Measurements from ENCODE around the gene ARAP3. TPM values are rescaled to one million over a fixed set of nuclear protein-coding genes. Genes with fewer than 3 reads are reported as not detected.

Gene ARAP3
- total RNA-seq, 3 donors from 2014 or later, result 2.6 to 12.1 (median 5.9) TPM

DNA sequence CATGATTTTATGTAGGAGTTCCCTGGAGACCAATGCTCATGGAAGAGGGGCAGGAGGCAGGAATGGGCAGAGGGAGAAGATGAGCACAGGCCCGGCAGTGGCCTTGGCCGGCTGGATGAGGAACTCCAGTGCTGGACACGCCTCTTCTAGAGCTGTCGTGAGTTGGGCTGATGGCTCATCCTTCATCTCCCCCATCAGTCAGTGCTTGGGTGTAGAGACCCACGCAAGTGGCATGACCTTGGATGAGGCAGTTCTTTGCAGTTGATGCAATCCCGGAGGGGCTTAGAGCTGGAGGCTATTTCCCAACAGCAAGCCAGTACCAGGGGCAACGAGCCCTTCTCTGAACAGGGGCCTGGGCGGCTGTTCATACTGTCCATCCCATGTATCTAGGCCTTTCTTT lies 25.5 kb upstream of the ARAP3 start:
- Histone ChIP-seq H3K27ac (no peak overlapping the region), H3K9me3 (no peaks in the 10 kb centered on the region), H3K27me3 (no peaks in the 10 kb centered on the region), H3K4me3 (no peak overlapping the region), H3K36me3 (no peaks in the 10 kb centered on the region), H3K4me1 (no peaks in the 10 kb centered on the region)
- TF ChIP-seq CTCF (IDR thresholded peaks at IDR 0.05) (no peak), POLR2A (IDR thresholded peaks at IDR 0.05) (no peak), POLR2AphosphoS5 (IDR thresholded peaks at IDR 0.05) (no peak)
- no peak for DNase-seq (ENCODE audit: low spot score in 2 of 2)
- intact Hi-C loops (cut with DNase I; ENCODE audit: low total_unique reads), result no loop called here

- DNase-seq (ENCODE audit: low spot score in 2 of 2), result no peak
- TF ChIP-seq POLR2A (IDR thresholded peaks at IDR 0.05) (no peak), POLR2AphosphoS5 (IDR thresholded peaks at IDR 0.05) (no peak), CTCF (IDR thresholded peaks at IDR 0.05) (no peak)
- H3K4me3 ChIP-seq, result no peak overlapping the region
- no peaks in the 10 kb centered on the region for H3K36me3 ChIP-seq
- H3K9me3 ChIP-seq, result no peaks in the 10 kb centered on the region
- H3K4me1 ChIP-seq, result peaks cover 0 to 7% of the 10 kb centered on the region in 2 donors
- H3K27me3 ChIP-seq, result peaks cover 0 to 1% of the 10 kb centered on the region in 2 donors
- intact Hi-C loops (cut with DNase I; ENCODE audit: low total_unique reads), result no loop called here
- H3K27ac ChIP-seq, result no peak overlapping the region
Observed at GRCh38 chr5:141706121-141706520, 24.1 kb upstream of the ARAP3 start.

DNA sequence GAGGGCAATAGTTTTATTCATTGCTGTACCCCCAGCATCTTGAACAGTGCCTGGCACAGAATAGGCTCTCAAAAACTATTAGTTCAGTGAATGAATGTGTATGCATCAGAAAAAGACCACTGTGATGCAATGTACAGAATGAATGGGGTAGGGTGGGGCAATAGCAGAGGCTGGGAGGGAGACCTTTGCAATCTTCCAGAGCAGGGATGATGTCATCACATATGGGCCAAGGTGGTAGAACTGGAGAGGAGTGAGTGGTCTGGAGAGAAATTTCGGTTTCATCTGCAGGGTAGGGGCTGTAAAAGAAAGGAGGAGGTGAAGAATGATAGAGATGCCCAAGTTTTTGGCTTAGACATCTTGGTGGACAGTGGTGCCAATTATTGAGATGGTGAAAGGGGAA lies 23.4 kb upstream of the ARAP3 start:
- no peak for DNase-seq (ENCODE audit: low spot score in 2 of 2)
- no peak overlapping the region for H3K4me3 ChIP-seq
- no peak for TF ChIP-seq CTCF (IDR thresholded peaks at IDR 0.05)
- no peak for TF ChIP-seq POLR2AphosphoS5 (IDR thresholded peaks at IDR 0.05)
- no peak for TF ChIP-seq POLR2A (IDR thresholded peaks at IDR 0.05)
- H3K9me3 ChIP-seq, result no peaks in the 10 kb centered on the region
- no peaks in the 10 kb centered on the region for H3K36me3 ChIP-seq
- intact Hi-C loops (cut with DNase I; ENCODE audit: low total_unique reads), result no loop called here
- peaks cover 0 to 7% of the 10 kb centered on the region in 2 donors for H3K4me1 ChIP-seq
- no peak overlapping the region for H3K27ac ChIP-seq
- H3K27me3 ChIP-seq, result peaks cover 0 to 7% of the 10 kb centered on the region in 2 donors

- H3K36me3 ChIP-seq, result no peaks in the 10 kb centered on the region
- peaks cover 0 to 7% of the 10 kb centered on the region in 2 donors for H3K27me3 ChIP-seq
- no peak overlapping the region for H3K4me3 ChIP-seq
- no peaks in the 10 kb centered on the region for H3K9me3 ChIP-seq
- TF ChIP-seq CTCF (IDR thresholded peaks at IDR 0.05), result no peak
- TF ChIP-seq POLR2AphosphoS5 (IDR thresholded peaks at IDR 0.05), result no peak
- no peak for TF ChIP-seq POLR2A (IDR thresholded peaks at IDR 0.05)
- peaks cover 0 to 7% of the 10 kb centered on the region in 2 donors for H3K4me1 ChIP-seq
- intact Hi-C loops (cut with DNase I; ENCODE audit: low total_unique reads), result loop anchor here (5.0 kb wide), 1 partner anchor 172 kb away; the partner anchor contains the start of gene PCDH1
- no peak overlapping the region for H3K27ac ChIP-seq
- no peak for DNase-seq (ENCODE audit: low spot score in 2 of 2)
Observed at GRCh38 chr5:141704782-141705297, 22.8 kb upstream of the ARAP3 start.

GRCh38 chr5:141703133-141703561 lies 21.1 kb upstream of the ARAP3 start:
- H3K4me3 ChIP-seq, result peak overlapping the region; percentile 41 to 66 (median 58)
- no peak for DNase-seq (ENCODE audit: low spot score in 2 of 2)
- H3K9me3 ChIP-seq, result no peaks in the 10 kb centered on the region
- intact Hi-C loops (cut with DNase I; ENCODE audit: low total_unique reads), result loop anchor here (5.0 kb wide), 1 partner anchor 174 kb away; the partner anchor contains the start of gene PCDH1
- peaks cover 0 to 7% of the 10 kb centered on the region in 2 donors for H3K27me3 ChIP-seq
- H3K27ac ChIP-seq, result no peak overlapping the region
- peaks cover 0 to 7% of the 10 kb centered on the region in 2 donors for H3K4me1 ChIP-seq
- no peaks in the 10 kb centered on the region for H3K36me3 ChIP-seq
- TF ChIP-seq POLR2AphosphoS5 (IDR thresholded peaks at IDR 0.05) (no peak), POLR2A (IDR thresholded peaks at IDR 0.05) (no peak), CTCF (IDR thresholded peaks at IDR 0.05) (no peak)
